Parathyroid adenoma (tissue), 2 donors: Measurements from ENCODE around the gene PIK3R5.
"Not testable (repeated sequence)": the region's sequence is repeated elsewhere in the genome, so short reads cannot be mapped to it uniquely, and the experiment has no call there.

Experiments used
- H2AFZ ChIP-seq: fragments of 300-600 bp; sonication (generic); one replicate; pipeline ENCODE4 v1.7.0; 2017; ENCODE audit warnings: antibody characterized with exemption, mild to moderate bottlenecking
- H3K27ac ChIP-seq: fragments of 300-600 bp; sonication (generic); one replicate; pipeline ENCODE4 v1.7.0; 2017
- H3K27me3 ChIP-seq: fragments of 300-600 bp; sonication (generic); one replicate; pipeline ENCODE4 v1.7.0; 2017; ENCODE audit warnings: low read length; ENCODE audit not compliant: control insufficient read depth, insufficient read depth
- H3K36me3 ChIP-seq: fragments of 300-600 bp; sonication (generic); one replicate; pipeline ENCODE4 v1.7.0; 2017; ENCODE audit warnings: low read length; ENCODE audit not compliant: control insufficient read depth, insufficient read depth
- H3K4me1 ChIP-seq: fragments of 300-600 bp; sonication (generic); one replicate; pipeline ENCODE4 v1.7.0; 2017; ENCODE audit warnings: control low read depth
- H3K4me2 ChIP-seq: fragments of 300-600 bp; sonication (generic); one replicate; pipeline ENCODE4 v1.7.0; 2017; ENCODE audit warnings: low read length
- H3K4me3 ChIP-seq: fragments of 300-600 bp; sonication (generic); one replicate; pipeline ENCODE4 v1.7.0; 2017; ENCODE audit warnings: low read depth, low read length
- H3K79me2 ChIP-seq: fragments of 300-600 bp; sonication (generic); one replicate; pipeline ENCODE4 v1.7.0; 2017; ENCODE audit warnings: control low read depth
- H3K9ac ChIP-seq: fragments of 300-600 bp; sonication (generic); one replicate; pipeline ENCODE4 v1.7.0; 2017; ENCODE audit warnings: mild to moderate bottlenecking
- H3K9me3 ChIP-seq: fragments of 300-600 bp; sonication (generic); one replicate; pipeline ENCODE4 v1.7.0; 2017; ENCODE audit warnings: low read length; ENCODE audit not compliant: control insufficient read depth
- CTCF ChIP-seq: fragments of 300-600 bp; sonication (generic); IDR thresholded peaks from one replicate; pipeline ENCODE4 v1.7.0; 2017; ENCODE audit warnings: antibody characterized with exemption, mild to moderate bottlenecking
- donor health status: primary hyperparathyroidism.

PIK3R5 gene

GRCh38 chr17:8986295-8986694 is 20.8 kb upstream of the PIK3R5 start:
- no peak overlapping the region for H3K27ac ChIP-seq
- H3K79me2 ChIP-seq = no peaks in the 10 kb centered on the region
- H3K27me3 ChIP-seq = no peaks in the 10 kb centered on the region
- H3K4me3 ChIP-seq = no peak overlapping the region
- no peak for TF ChIP-seq CTCF
- no peak overlapping the region for H3K4me2 ChIP-seq
- no peaks in the 10 kb centered on the region for H3K36me3 ChIP-seq
- no peak overlapping the region for H2AFZ ChIP-seq
- no peaks in the 10 kb centered on the region for H3K9me3 ChIP-seq
- H3K9ac ChIP-seq = no peak overlapping the region
- H3K4me1 ChIP-seq = no peaks in the 10 kb centered on the region

GRCh38 chr17:8985054-8985701 is 19.7 kb upstream of the PIK3R5 start:
- TF ChIP-seq CTCF = no peak
- no peaks in the 10 kb centered on the region for H3K36me3 ChIP-seq

DNA sequence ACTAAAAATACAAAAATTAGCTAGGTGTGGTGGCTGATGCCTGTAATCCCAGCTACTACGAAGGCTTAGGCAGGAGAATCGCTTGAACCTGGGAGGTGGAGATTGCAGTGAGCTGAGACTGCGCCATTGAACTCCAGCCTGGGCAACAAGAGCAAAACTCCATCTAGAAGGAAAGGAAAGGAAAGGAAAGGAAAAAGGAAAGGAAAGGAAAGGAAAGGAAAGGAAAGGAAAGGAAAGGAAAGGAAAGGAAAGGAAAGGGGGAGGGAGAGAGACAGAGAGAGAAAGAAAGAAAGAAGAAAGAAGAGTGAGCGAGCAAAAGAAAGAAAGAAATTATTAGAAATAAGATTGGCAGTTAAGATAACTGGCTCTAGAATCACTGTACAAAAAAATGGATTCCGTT is 18.7 kb upstream of the PIK3R5 start:
- H3K4me3 ChIP-seq, H3K4me2 ChIP-seq, H3K27ac ChIP-seq, H3K79me2 ChIP-seq, H3K36me3 ChIP-seq, H3K27me3 ChIP-seq, H3K4me1 ChIP-seq, H3K9me3 ChIP-seq, H2AFZ ChIP-seq, H3K9ac ChIP-seq: not testable (repeated sequence)

More at GRCh38 chr17:8985054-8985701, 19.7 kb upstream of the PIK3R5 start:
- no peak overlapping the region for H3K4me2 ChIP-seq
- H3K27ac ChIP-seq = no peak overlapping the region
- no peaks in the 10 kb centered on the region for H3K79me2 ChIP-seq
- no peak overlapping the region for H3K4me3 ChIP-seq
- no peak overlapping the region for H3K9ac ChIP-seq
- H3K9me3 ChIP-seq = no peaks in the 10 kb centered on the region
- no peaks in the 10 kb centered on the region for H3K27me3 ChIP-seq
- no peaks in the 10 kb centered on the region for H3K4me1 ChIP-seq
- H2AFZ ChIP-seq = no peak overlapping the region

- Histone ChIP-seq H3K9ac (no peak overlapping the region), H2AFZ (no peak overlapping the region), H3K4me1 (no peaks in the 10 kb centered on the region), H3K9me3 (no peaks in the 10 kb centered on the region), H3K79me2 (no peaks in the 10 kb centered on the region), H3K27ac (no peak overlapping the region), H3K27me3 (no peaks in the 10 kb centered on the region), H3K4me2 (no peak overlapping the region), H3K36me3 (no peaks in the 10 kb centered on the region), H3K4me3 (no peak overlapping the region)
- no peak for TF ChIP-seq CTCF
Observed at GRCh38 chr17:8981443-8981842, 15.9 kb upstream of the PIK3R5 start.

GRCh38 chr17:8979715-8980114 is 14.2 kb upstream of the PIK3R5 start:
- Histone ChIP-seq H3K4me3 (no peak overlapping the region), H3K79me2 (no peaks in the 10 kb centered on the region), H3K9me3 (no peaks in the 10 kb centered on the region), H3K36me3 (no peaks in the 10 kb centered on the region), H3K9ac (no peak overlapping the region), H3K27me3 (no peaks in the 10 kb centered on the region), H2AFZ (no peak overlapping the region), H3K4me2 (no peak overlapping the region), H3K27ac (no peak overlapping the region), H3K4me1 (no peaks in the 10 kb centered on the region)
- TF ChIP-seq CTCF = no peak
